ENCODE results near the gene CRIP3. TPM values are rescaled to one million over a fixed set of nuclear protein-coding genes. Genes with fewer than 3 reads are reported as not detected.

Gene CRIP3
- total and polyA plus RNA-seq, 2 of the 13 experiments (the other 11 are each of a cell fraction or from before 2014, with no cell fraction given), result 6.3 to 9.3 TPM

DNA sequence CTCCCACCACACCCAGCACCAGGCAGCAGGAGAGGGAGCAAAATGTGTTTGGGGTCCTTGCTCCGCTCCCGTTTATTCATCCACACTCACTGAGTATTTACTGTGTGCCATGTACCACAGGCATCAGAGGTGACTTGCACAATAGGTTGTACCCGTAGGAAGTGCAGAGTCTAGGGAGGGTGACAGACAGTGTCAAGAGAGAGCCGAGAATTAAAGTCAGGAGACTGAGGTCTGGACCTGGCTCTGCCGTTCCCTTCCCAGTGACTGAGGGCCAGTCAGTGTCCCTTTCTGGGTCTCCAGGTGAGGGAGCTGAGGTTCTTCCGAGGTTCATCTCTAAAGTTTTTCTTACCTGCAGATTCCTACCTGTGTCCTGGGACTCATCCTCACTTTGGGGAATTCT lies 43.1 kb downstream of the CRIP3 start:
- BruUV-seq (replicated peaks), result no TSS peak
- CTCF ChIA-PET (ENCODE audit: low intra/inter-chr PET ratio, low total read pairs), result interaction anchor here (1.6 to 5.0 kb wide), 2 partner anchors 21 to 69 kb away, joined by 4 to 79 read pairs; no protein-coding TSS in a partner anchor
- TF ChIP-seq, protein P1, sequence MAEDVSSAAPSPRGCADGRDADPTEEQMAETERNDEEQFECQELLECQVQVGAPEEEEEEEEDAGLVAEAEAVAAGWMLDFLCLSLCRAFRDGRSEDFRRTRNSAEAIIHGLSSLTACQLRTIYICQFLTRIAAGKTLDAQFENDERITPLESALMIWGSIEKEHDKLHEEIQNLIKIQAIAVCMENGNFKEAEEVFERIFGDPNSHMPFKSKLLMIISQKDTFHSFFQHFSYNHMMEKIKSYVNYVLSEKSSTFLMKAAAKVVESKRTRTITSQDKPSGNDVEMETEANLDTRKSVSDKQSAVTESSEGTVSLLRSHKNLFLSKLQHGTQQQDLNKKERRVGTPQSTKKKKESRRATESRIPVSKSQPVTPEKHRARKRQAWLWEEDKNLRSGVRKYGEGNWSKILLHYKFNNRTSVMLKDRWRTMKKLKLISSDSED (CRISPR knock-in tag; IDR thresholded peaks at IDR 0.05), result no peak
- TF ChIP-seq, protein P2, sequence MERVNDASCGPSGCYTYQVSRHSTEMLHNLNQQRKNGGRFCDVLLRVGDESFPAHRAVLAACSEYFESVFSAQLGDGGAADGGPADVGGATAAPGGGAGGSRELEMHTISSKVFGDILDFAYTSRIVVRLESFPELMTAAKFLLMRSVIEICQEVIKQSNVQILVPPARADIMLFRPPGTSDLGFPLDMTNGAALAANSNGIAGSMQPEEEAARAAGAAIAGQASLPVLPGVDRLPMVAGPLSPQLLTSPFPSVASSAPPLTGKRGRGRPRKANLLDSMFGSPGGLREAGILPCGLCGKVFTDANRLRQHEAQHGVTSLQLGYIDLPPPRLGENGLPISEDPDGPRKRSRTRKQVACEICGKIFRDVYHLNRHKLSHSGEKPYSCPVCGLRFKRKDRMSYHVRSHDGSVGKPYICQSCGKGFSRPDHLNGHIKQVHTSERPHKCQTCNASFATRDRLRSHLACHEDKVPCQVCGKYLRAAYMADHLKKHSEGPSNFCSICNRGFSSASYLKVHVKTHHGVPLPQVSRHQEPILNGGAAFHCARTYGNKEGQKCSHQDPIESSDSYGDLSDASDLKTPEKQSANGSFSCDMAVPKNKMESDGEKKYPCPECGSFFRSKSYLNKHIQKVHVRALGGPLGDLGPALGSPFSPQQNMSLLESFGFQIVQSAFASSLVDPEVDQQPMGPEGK (CRISPR knock-in tag; IDR thresholded peaks at IDR 0.05), result 0 out of 2 replicates have a peak, but pooled peaks have one; percentile 47
- TF ChIP-seq ESRRA (CRISPR knock-in tag; IDR thresholded peaks at IDR 0.05; ENCODE audit: low read depth), result 0 out of 2 replicates have a peak, but pooled peaks have one; percentile 30
- no peak for TF ChIP-seq MTF2 (CRISPR knock-in tag; IDR thresholded peaks at IDR 0.05; ENCODE audit: borderline replicate concordance)
- TF ChIP-seq ZNF550 (CRISPR knock-in tag; IDR thresholded peaks at IDR 0.05; ENCODE audit: borderline replicate concordance), result no peak
- TF ChIP-seq DNMT1 (CRISPR knock-in tag; IDR thresholded peaks at IDR 0.05), result no peak
- no peak for TF ChIP-seq ZKSCAN5 (CRISPR knock-in tag; IDR thresholded peaks at IDR 0.05)
- no peak for TF ChIP-seq ZNF468 (CRISPR knock-in tag; IDR thresholded peaks at IDR 0.05)
- TF ChIP-seq, protein P3, sequence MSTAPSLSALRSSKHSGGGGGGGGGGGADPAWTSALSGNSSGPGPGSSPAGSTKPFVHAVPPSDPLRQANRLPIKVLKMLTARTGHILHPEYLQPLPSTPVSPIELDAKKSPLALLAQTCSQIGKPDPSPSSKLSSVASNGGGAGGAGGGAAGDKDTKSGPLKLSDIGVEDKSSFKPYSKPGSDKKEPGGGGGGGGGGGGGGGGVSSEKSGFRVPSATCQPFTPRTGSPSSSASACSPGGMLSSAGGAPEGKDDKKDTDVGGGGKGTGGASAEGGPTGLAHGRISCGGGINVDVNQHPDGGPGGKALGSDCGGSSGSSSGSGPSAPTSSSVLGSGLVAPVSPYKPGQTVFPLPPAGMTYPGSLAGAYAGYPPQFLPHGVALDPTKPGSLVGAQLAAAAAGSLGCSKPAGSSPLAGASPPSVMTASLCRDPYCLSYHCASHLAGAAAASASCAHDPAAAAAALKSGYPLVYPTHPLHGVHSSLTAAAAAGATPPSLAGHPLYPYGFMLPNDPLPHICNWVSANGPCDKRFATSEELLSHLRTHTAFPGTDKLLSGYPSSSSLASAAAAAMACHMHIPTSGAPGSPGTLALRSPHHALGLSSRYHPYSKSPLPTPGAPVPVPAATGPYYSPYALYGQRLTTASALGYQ (CRISPR knock-in tag; IDR thresholded peaks at IDR 0.05), result no peak
- TF ChIP-seq HNRNPUL1 (IDR thresholded peaks at IDR 0.05; ENCODE audit: low read depth, low read length), result no peak
- TF ChIP-seq ZNF333 (CRISPR knock-in tag; IDR thresholded peaks at IDR 0.05; ENCODE audit: borderline replicate concordance), result no peak
- TF ChIP-seq ZNF136 (CRISPR knock-in tag; IDR thresholded peaks at IDR 0.05; ENCODE audit: low read depth), result 0 out of 2 replicates have a peak, but pooled peaks have one; percentile 65
- no peak for TF ChIP-seq ZNF235 (CRISPR knock-in tag; IDR thresholded peaks at IDR 0.05; ENCODE audit: borderline replicate concordance)
- TF ChIP-seq ZNF720 (CRISPR knock-in tag; IDR thresholded peaks at IDR 0.05), result no peak
- 0 out of 2 replicates have a peak, but pooled peaks have one; percentile 7 for TF ChIP-seq ZNF34 (CRISPR knock-in tag; IDR thresholded peaks at IDR 0.05; ENCODE audit: borderline replicate concordance)
- peak; percentile 35; the same call in 1 of the 2 replicates for TF ChIP-seq MIER2 (CRISPR knock-in tag; IDR thresholded peaks at IDR 0.05)
- TF ChIP-seq ZNF143 (CRISPR knock-in tag; IDR thresholded peaks at IDR 0.05), result no peak
- TF ChIP-seq HMG20A (CRISPR knock-in tag; IDR thresholded peaks at IDR 0.05; ENCODE audit: borderline replicate concordance), result peak; percentile 40; the same call in 1 of the 2 replicates
- TF ChIP-seq ZNF431 (CRISPR knock-in tag; IDR thresholded peaks at IDR 0.05; ENCODE audit: borderline replicate concordance, low read depth), result no peak
- peak; percentile 62 for TF ChIP-seq TEAD3 (CRISPR knock-in tag; optimal IDR thresholded peaks at IDR 0.05; ENCODE audit: borderline replicate concordance)
- TF ChIP-seq NR2F6 (IDR thresholded peaks at IDR 0.05), result no peak
- TF ChIP-seq NR2F6 (CRISPR knock-in tag; IDR thresholded peaks at IDR 0.05), result peak; percentile 43; the same call in 1 of the 2 replicates

More for the DNA sequence above, 43.1 kb downstream of the CRIP3 start:
- Histone ChIP-seq H2AFZ (ENCODE audit: low read length) (no peak overlapping the region), H4K20me1 (ENCODE audit: insufficient read depth, low read length) (no peaks in the 10 kb centered on the region), H3K4me3 (replicated peaks in 1 of 3; ENCODE audit: insufficient read depth in 1 of 3, low read depth in 2 of 3, low read length in 3 of 3) (no peak overlapping the region), H3K79me2 (ENCODE audit: insufficient read depth, low read length) (no peaks in the 10 kb centered on the region), H3K27me3 (ENCODE audit: control insufficient read depth in 1 of 2, insufficient read depth in 2 of 2, low read length in 2 of 2) (no peaks in the 10 kb centered on the region; a peak in 1 of 5 replicates), H3K27ac (ENCODE audit: extremely low read length, insufficient read depth, low read length) (peak overlapping the region; percentile 27), H3K4me1 (ENCODE audit: insufficient read depth, low read length) (peaks cover 96% of the 10 kb centered on the region), H3K9ac (ENCODE audit: insufficient read depth, low read depth, low read length) (peak overlapping the region; percentile 24; the same call in 1 of the 2 replicates), H3K36me3 (replicated peaks in 1 of 2; ENCODE audit: control insufficient read depth in 1 of 2, insufficient read depth in 2 of 2, low read length in 2 of 2) (no peaks in the 10 kb centered on the region), H3K4me2 (ENCODE audit: low read depth, low read length) (peak overlapping the region; percentile 46), H3K9me3 (ENCODE audit: low read length) (no peaks in the 10 kb centered on the region)
- intact Hi-C loops (cut with micrococcal nuclease; ENCODE audit: unreplicated experiment) (loop anchor here (10.0 kb wide), 1 partner anchor 159 kb away; the partner anchor contains the start of gene ABCC10), in situ Hi-C loops (cut with HindIII; ENCODE audit: extremely low pct_ligation_motif_present, low pct_unique_long_range_greater_than_20kb) (no loop called here)
- ATAC-seq (no peak), FAIRE-seq (peak; percentile 34), DNase-seq (ENCODE audit: low spot score) (peak; percentile 61)
- POLR2A ChIA-PET, result interaction anchor here (1.3 to 20.0 kb wide), 3 partner anchors 14 to 34 kb away, joined by 4 to 314 read pairs (median 131); no protein-coding TSS in a partner anchor
- WGBS (ENCODE audit: low lambda C conversion rate), result 27% methylated on average over 6 of the region's 6 CpGs
